HG03342 (cell line): ENCODE data around the gene PGA5.
"Not testable (repeated sequence)": the region's sequence is repeated elsewhere in the genome, so short reads cannot be mapped to it uniquely, and the experiment has no call there.

Experiments
- ATAC-seq: cut with Tn5 transposase; IDR thresholded peaks from one replicate; pipeline ENCODE4 v1.9.1; 2021; ENCODE audit warnings: mild to moderate bottlenecking, moderate library complexity; ENCODE audit not compliant: unreplicated experiment

PGA5 gene

DNA sequence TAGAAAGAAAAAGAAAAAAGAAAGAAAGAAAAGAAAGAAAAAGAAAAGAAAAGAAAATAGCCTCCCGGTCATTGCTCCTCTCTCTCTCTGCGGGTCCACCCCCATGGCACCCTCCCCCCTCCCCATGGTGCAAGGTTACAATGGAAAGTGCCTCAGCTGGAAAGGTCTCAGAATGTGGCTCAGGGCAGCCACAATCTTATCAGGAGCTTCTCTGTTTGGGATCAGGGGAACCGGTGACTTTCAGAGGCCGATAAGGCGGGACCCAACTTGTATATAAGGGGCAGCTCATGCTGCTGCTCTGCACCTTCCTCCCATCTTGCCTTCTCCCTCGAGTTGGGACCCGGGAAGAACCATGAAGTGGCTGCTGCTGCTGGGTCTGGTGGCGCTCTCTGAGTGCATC, at the start of gene PGA5:
TSS of gene PGA5 (plus strand) at position 301 of the 400 bp plus-strand sequence. CDS start at position 353, 52 bp downstream.
- ATAC-seq: not testable (repeated sequence)

GRCh38 chr11:61193596-61193995, 47.4 kb upstream of the PGA5 start:
- ATAC-seq: no peak

DNA sequence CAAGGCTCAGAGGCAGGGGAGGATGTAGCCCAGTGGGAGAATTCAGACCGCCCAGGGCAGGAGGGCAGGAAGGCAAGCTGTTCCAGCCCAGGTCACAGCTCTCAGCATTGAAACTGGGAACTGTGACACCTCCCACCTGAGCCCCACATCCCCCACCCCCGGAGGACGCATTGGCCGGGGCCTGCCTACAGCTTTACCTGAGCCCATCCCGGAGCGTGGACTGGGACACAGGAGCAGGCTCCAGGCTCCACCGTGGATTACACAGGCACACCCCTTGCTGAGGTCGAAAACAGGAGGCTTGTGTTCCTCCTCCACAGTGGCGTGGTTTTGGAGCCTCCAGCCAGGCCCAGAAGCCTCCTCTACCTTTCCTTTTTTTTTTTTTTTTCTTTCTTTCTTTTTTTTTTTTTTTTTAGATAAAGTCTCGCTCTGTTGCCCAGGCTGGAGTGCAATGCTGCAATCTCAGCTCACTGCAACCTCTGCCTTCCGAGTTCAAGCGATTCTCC, 46.8 kb upstream of the PGA5 start:
- ATAC-seq: no peak

- no peak for ATAC-seq
Observed at GRCh38 chr11:61194981-61195695, 45.8 kb upstream of the PGA5 start.

DNA sequence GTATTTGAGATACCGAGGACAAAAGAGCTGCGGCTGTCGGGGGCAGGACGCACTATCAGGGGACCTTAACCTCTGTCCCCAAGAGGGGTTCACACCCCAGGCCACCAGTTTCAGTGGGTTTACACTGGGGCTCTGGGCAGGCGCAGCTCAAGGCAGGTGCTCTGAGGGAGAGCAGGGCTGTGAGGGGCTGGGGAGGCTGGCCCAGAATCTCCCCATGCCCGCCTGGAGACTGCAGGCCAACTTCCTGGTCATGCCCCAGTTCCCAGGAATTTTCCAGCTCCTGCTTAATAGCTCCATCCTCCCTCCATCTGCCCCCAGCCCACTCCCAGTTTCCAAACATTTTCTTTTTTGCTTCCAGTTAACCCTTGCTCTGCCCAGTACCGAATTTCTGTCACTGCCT, 45.3 kb upstream of the PGA5 start:
- no peak for ATAC-seq

- no peak for ATAC-seq
Observed at GRCh38 chr11:61198361-61198760, 42.6 kb upstream of the PGA5 start.

- no peak for ATAC-seq
Observed at GRCh38 chr11:61198948-61199523, 41.9 kb upstream of the PGA5 start.

DNA sequence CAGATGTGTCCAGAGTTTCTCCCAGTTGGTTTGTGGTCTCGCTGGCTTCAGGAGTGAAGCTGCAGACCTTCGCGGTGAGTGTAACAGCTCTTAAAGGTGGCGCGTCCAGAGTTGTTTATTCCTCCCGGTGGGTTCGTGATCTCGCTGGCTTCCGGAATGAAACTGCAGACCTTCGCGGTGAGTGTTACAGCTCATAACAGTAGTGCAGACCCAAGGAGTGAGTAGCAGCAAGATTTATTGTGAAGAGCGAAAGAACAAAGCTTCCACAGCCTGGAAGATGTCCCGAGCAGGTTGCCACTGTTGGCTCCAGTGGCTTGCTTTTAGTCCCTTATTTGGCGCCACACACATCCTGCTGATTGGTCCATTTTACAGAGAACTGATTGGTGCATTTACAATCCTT, 39.5 kb upstream of the PGA5 start:
- ATAC-seq: no peak

GRCh38 chr11:61202950-61203746, 37.8 kb upstream of the PGA5 start, which contains the start of gene PGA3:
TSS of gene PGA3 (plus strand) at chr11:61203515. CDS start at chr11:61203565, 50 bp downstream.
- not testable (repeated sequence) for ATAC-seq

GRCh38 chr11:61203873-61204272, 37.1 kb upstream of the PGA5 start:
- ATAC-seq: not testable (repeated sequence)

DNA sequence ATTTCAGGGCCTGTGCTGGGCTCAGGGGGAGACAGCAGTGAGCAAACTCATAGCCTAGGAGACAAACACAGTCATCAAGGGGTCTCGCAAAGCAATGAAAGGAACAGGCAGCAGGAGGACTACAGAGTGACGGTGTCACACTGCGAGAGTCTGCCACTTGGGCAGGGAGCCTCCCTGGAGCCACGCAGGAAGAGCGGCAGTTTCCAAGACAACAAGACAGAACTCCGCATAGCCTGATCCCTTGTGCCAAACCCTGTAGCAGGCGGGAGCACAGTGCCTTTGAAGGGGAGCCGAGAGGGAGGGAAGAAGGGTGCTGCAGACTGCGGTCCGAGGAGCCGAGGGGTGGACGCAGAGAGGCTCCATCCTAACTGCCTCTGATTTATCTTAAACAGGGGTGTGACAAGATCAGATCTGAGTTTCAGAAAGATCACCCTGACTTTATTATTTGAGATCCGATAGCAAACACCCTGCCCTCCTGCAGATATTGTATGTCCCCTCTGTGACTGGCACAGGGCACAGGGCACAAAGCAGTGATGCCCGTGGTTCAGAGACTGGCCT, 36.4 kb upstream of the PGA5 start:
- not testable (repeated sequence) for ATAC-seq

DNA sequence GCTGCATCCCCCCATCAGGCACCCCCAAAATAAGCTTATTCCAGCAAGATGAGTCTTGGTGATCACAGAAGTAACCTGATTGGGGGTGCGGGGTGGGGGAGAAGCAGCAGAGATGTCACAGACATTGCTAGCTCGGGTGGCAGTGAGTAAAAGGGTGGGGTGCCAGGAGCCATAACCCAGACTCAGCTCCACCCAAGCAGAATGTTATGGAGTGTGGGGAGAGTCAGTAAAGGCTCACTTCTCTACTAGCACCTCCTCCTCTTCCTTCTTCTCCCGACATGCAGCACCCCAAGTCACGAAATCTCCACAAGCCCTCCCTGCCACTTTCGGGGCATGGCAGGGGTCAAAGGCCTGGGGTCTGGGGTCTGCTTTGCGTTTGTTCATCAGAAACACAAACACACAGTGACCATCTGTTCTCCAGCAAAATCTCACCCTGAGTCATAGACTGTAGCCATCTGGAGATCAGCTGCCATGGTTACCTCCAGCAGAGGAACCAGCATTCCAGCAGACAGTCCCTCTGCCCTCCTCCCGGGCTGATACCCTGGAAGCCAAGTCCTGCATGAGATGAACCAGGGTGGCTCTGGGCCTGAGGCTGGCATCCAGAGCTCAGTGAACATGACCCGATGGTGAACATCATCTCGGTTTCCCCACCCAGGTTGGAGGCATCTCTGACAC, 33.2 kb upstream of the PGA5 start:
- ATAC-seq: not testable (repeated sequence)

GRCh38 chr11:61210629-61211028, 30.3 kb upstream of the PGA5 start:
- ATAC-seq: not testable (repeated sequence)

- not testable (repeated sequence) for ATAC-seq
Observed at GRCh38 chr11:61211327-61211952, 29.5 kb upstream of the PGA5 start.

DNA sequence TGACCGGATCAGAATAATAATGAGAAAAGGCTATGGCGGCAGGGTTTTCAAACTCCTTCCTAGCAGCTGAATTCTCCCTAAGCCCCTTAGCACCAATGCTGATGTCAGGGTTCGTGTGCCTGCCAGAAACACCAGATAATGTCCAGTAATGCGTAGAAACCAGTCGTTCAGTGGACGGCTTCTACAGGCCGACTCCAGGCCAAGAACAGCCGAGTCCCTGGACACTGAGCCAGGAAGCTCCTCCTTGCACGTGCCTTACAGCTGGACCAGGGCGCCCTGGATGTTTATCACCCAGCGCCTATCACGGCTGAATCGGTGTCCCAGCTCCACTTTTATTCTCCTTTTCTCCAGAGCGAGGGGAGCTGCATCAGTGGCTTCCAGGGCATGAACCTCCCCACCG, 28.8 kb upstream of the PGA5 start:
- not testable (repeated sequence) for ATAC-seq

GRCh38 chr11:61213711-61214324, 27.2 kb upstream of the PGA5 start:
- not testable (repeated sequence) for ATAC-seq

DNA sequence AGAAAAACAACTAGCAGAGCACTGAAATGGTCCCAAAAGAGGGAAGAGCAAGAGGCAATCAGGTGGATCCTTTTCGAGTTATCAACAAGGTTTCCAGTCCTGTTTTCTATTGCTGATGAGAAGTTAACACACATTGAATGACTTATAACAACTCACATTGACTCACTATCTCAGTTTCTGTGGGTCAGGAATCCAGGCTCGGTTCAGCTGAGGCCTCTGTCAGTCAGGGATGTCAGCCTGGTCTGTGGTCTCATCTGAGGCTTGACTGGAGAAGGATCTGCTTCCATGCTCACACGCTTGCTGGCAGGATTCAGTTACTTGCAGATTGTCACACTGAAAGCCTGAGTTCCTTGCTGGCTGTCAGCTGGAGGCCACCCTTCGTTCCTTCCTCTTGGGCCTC, 22.7 kb upstream of the PGA5 start:
- not testable (repeated sequence) for ATAC-seq

- not testable (repeated sequence) for ATAC-seq
Observed at GRCh38 chr11:61219016-61219415, 22.0 kb upstream of the PGA5 start.

DNA sequence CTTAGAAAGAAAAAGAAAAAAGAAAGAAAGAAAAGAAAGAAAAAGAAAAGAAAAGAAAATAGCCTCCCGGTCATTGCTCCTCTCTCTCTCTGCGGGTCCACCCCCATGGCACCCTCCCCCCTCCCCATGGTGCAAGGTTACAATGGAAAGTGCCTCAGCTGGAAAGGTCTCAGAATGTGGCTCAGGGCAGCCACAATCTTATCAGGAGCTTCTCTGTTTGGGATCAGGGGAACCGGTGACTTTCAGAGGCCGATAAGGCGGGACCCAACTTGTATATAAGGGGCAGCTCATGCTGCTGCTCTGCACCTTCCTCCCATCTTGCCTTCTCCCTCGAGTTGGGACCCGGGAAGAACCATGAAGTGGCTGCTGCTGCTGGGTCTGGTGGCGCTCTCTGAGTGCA, 18.9 kb upstream of the PGA5 start, which contains the start of gene PGA4:
TSS of gene PGA4 (plus strand) at position 301 of the 400 bp plus-strand sequence. CDS start at position 355, 54 bp downstream.
- not testable (repeated sequence) for ATAC-seq
